Hematopoietic multipotent progenitor cell treated with erythropoietin and hydrocortisone succinate and interleukin-3 and kit ligand, for 6 days (in vitro differentiated cells): ENCODE results near the gene JADE2.

Experiments
- DNase-seq: peaks from one replicate; pipeline ENCODE4 v3.0.0-alpha.2; 2015

The JADE2 gene

DNA sequence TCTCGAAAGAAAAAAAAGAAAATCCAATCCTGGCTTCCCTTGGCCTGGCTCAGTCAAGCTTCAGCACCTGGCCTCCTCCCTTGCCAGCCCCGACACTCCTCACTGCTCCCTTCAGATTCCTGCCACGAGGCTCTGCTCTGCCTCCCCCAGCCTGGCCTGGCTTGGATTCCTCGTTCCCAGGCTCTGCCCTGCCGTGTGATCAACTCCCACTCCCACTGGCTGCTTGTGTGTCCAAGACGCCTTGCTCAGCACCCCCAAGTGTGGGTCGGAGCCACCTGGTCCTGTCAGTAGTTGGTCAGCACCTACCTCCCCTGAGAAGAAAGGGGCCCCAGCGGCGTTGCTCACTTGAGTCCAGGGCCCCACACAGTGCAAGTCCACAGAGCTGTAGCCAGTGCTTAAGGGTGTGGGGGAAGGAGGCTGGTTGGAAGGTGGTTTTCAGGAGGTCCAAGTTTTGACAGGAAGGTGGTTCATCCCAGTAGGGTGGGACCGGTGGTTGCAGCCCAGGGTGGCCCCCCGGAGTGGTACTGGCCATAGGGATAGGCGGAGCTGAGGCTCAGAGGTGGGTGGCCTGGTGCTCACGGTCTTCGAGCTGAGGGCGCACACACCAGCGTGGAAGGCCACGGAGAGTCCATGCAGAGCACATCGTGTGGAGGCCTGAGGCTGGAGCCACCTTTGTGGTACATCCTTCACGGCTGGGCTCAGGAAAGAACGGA lies 46.4 kb downstream of the JADE2 start:
- no peak for DNase-seq

- no peak for DNase-seq
Observed at GRCh38 chr5:134572811-134573210, 47.3 kb downstream of the JADE2 start.

GRCh38 chr5:134574521-134574920 lies 49.1 kb downstream of the JADE2 start:
- no peak for DNase-seq

GRCh38 chr5:134575316-134575715 lies 49.8 kb downstream of the JADE2 start:
- no peak for DNase-seq

GRCh38 chr5:134576386-134577021 lies 51.0 kb downstream of the JADE2 start:
- DNase-seq = no peak

DNA sequence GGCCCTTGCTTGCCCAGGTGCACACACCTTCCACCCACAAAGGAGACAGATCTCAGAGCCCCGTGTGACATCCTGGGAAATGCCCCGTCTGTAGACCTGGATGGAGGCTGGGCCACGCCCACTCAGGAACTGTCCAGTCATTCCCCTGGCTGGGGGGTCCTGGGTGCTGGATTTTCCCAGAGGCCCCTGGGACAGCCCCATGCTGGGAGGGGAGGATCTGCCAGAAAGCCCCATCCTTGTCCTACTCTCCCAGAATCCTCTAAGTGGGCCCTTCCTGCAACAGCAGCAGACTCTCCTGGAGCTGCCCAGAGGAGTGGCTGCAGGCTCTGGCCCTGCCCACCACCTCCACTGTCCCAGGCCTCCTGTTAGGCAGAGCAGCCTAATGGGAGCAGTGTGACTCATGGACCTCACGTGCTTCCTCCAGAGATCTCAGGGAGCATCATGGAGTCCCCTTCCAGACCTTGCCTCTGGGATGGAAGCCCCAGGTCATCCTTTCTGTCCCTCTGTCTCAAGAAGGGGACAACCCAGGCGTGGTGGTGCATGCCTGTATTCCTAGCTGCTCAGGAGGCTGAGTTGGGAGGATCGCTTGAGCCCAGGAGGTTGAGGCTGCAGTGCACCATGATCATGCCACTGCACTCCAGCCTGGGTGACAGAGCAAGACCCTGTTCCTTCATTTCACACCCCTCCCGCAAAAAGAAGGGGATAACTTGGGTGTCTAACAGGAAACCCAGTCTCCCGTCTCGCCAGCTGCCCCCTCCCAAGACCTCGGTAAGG lies 51.7 kb downstream of the JADE2 start:
- no peak for DNase-seq

DNA sequence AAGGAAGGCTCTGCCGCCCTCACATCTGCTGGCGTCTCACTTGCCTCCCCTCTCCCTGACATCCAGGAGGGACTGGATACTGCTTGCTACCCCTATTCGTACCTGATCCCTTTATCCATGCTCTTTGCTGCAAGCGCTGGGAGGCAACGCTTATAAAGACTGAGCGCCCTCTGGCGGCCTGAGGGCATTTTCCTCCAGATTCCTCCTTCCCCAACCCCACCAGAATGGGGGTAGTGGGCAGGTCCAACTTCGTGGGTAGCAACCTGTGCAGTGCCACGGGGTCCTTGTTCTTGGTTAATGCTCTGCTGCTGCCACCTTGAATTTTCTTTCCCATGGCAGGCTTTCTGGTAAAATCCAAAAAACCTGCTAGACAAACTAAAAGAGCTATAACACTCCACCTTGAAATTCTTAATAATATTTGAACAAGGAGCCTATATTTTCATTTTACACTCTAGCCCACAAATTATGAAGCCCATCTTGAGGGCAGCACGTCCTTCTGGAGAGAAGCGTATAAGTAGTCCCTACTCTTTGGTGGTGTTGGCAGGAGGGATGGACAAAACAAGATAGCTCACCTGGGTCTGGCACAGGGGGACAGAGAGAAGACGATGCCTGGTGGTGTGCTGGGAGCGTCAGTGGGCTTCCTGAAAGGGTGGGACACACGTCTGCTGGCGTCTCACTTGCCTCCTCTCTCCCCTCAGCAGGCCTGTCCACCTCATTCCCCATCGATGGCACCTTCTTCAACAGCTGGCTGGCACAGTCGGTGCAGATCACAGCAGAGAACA lies 52.5 kb downstream of the JADE2 start:
- peak; percentile 94 for DNase-seq

DNA sequence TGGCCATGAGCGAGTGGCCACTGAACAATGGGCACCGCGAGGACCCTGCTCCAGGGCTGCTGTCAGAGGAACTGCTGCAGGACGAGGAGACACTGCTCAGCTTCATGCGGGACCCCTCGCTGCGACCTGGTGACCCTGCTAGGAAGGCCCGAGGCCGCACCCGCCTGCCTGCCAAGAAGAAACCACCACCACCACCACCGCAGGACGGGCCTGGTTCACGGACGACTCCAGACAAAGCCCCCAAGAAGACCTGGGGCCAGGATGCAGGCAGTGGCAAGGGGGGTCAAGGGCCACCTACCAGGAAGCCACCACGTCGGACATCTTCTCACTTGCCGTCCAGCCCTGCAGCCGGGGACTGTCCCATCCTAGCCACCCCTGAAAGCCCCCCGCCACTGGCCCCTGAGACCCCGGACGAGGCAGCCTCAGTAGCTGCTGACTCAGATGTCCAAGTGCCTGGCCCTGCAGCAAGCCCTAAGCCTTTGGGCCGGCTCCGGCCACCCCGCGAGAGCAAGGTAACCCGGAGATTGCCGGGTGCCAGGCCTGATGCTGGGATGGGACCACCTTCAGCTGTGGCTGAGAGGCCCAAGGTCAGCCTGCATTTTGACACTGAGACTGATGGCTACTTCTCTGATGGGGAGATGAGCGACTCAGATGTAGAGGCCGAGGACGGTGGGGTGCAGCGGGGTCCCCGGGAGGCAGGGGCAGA lies 53.3 kb downstream of the JADE2 start:
- DNase-seq = no peak

- DNase-seq = no peak
Observed at GRCh38 chr5:134579284-134579771, 53.9 kb downstream of the JADE2 start.

DNA sequence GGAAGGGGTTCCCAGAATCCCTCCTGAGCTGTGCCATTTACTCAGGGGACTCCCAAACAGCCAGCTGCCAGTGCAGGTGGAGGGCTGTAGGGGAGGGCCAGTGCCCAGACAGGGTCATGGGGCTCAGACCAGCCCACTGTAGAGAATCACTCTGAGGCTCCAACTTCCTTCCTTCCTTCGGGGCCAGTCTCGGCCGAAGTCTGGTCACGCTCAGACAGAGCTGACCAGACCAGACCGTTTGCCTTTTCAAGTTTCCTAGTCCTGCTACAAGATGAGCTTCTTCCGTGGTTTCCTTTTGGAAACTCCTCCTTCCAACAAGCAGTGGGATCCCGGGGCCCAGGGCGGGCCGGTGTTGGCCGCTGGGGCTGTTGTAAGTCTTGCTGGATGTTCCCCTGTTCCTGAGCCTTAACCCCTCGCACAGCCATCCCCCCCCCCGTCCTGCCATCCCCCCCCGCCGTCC lies 54.6 kb downstream of the JADE2 start:
- DNase-seq = no peak

DNA sequence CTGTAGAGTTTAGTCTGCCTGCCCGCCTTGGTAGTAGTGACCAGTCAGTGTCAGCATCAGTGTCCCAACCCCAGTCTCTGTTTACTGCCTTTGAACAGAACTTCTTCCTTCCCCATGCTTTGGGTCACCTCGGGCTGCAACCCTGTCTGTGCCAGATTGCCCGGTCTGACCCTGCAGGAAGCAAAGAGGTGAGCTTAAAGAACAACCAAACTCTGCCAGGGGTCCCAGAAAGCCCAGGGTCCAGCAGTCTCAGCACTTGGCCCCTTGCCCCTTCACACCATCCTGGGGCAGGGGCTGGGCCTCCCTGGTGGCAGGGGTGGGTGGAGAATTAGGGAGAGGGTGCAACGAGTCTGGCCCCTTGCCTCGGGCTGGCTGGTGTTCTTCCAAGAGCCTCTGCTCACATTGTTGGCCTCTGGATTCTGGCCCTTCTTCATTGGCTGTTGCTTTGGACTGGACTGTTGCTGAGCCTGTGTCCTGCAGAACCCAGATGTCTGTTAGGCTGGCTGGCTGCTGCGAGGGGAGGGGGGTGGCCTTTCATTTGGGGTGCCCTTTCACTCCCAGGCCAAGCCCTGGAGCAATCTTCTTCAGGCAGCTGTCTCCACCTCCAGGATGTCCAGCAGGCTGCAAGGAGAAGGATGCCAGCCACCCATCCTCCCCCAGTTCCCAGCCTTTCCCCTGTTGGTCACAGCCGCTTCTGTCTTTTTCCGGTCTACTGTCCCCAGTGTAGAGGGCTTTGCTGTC lies 55.9 kb downstream of the JADE2 start:
- no peak for DNase-seq

GRCh38 chr5:134582281-134582680 lies 56.8 kb downstream of the JADE2 start:
- DNase-seq = no peak

GRCh38 chr5:134582941-134583340 lies 57.5 kb downstream of the JADE2 start:
- DNase-seq = no peak

- no peak for DNase-seq
Observed at GRCh38 chr5:134583766-134584165, 58.3 kb downstream of the JADE2 start.

DNA sequence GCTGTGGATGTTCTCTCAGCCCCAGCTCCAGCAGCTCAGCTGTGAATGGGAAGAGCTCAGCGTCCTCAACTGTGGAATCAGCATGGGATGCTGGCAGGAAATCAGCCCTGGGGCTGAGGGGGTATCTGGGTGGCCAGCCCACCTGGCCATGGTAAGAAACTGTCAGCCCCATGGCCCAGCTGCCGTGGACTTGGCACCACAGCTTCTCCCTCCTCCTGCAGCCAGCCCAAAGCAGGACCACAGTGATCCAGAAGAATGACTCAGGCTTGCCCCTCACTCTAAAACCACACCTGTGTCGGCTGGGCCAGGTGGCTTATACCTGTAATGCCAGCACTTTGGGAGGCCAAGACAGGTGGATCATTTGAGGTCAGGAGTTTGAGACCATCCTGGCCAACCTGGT lies 59.2 kb downstream of the JADE2 start:
- no peak for DNase-seq

DNA sequence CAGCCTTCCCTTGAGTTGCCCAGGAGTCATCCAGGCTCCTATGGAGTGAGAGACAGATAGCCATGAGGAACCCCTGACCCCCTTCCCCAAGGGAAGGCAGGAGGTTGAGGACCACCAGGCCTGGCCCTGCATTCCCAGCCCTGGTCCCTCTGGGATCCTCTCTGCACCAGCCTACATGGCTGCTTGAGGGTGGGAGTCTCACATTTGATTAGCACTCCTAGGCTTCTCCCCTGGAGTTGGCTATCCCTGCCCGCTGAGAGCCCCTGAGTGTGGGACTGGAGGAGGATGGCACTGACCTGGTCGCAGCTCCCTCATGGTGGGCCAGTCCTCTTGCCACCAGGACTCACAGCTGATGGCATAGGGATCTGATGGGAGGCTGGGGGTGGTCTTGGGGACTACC lies 60.5 kb downstream of the JADE2 start:
- no peak for DNase-seq

- DNase-seq = peak; percentile 93
Observed at GRCh38 chr5:134586866-134587524, 61.5 kb downstream of the JADE2 start.

- DNase-seq = no peak
Observed at GRCh38 chr5:134590992-134591659, 65.7 kb downstream of the JADE2 start.

DNA sequence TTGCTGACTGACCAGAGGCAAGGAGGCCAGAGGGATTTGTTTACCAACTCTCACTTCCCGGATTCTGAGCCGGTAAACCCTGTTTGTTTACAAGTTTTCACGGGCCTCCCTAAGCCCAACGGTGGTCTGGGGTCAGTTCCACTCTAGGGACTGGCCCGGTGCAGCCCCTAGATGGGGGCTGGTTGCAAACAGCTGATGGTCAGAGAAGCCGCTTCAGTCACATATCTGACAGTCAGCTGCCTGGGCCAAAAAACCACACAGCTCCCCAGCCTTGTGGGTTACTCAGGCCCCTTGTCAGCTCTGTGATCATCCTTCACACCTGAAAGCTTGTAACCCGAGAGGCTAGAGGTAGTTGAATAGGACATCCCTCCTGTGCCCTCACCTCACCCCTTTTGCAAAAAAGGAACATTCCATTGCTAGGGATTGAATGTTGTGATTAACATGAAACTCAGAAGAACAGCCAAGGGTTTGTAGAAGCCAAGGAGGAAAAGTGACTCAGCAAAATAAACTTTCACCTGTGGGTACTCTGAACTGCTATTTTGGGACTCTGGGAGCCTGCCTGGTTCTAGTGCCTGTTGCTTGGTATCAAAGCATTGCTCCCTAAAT lies 66.8 kb downstream of the JADE2 start:
- no peak for DNase-seq

DNA sequence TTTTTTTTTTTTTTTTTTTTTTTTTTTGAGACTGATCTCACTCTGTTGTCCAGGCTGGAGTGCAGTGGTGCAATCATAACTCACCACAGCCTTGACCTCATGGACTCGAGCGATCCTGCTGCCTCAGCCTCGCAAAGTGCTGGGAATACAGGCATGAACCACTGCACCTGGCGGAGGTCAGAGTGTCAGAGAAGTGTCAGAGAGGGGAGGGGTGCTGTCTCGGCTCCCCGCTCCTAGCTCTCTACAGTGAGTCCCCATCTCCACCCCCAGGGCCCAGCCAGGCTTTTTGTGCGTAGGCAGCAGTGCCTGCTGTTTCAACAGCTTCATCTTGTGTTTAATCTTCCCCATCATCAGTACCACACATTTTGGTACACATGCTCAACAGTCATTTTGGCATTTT lies 68.9 kb downstream of the JADE2 start:
- DNase-seq = no peak
